ENCODE results near the gene UNC119.

DNA sequence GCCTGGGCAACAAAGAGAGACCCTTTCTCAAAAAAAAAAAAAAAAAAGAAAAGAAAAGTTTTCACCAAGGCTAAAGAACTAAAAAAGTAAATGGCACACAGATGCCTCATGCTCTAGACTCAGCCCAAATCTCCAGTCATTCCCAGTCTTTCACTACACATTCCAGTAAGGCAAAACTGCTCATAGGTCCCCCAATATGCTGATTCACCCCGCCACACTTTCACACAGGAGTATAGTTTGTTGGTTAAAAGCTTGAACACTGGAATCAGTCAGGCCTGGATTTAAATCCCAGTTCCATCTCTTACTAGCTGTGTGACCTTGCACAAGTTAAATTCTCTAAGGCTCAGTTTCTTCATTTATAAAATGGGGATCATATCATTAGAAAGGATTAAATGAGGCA lies 17.0 kb upstream of the UNC119 start:
- TF ChIP-seq BHLHE40 (IDR thresholded peaks at IDR 0.05; ENCODE audit: borderline replicate concordance) (no peak), TARDBP (IDR thresholded peaks at IDR 0.05) (no peak)

Measured in HEK293T (cell line).